Neural progenitor cell (in vitro differentiated cells): Measurements from ENCODE around the gene UNK. TPM values are rescaled to one million over a fixed set of nuclear protein-coding genes. Genes with fewer than 3 reads are reported as not detected.

Experiments used
- DNase-seq: peaks from one replicate; pipeline ENCODE4 v3.0.0-alpha.2; 2016; ENCODE audit warnings: low spot score
- H2AFZ ChIP-seq: fragments of 200-600 bp; sonication (generic); replicated peaks from 2 replicates; pipeline ENCODE4 v1.6.1; 2016; ENCODE audit warnings: antibody characterized with exemption
- H3F3A ChIP-seq: fragments of 200-600 bp; sonication (generic); 2 replicates; pipeline ENCODE4 v1.6.1; 2016; ENCODE audit warnings: antibody characterized with exemption, low read depth
- H3K27ac ChIP-seq: fragments of 200-600 bp; sonication (generic); 2 replicates; pipeline ENCODE4 v1.5.1; 2016; ENCODE audit warnings: mild to moderate bottlenecking
- H3K27me3 ChIP-seq: fragments of 200-600 bp; sonication (generic); 2 replicates; pipeline ENCODE4 v1.6.1; 2016; ENCODE audit warnings: mild to moderate bottlenecking, moderate library complexity
- H3K36me3 ChIP-seq: fragments of 200-600 bp; sonication (generic); 2 replicates; pipeline ENCODE4 v1.5.1; 2016
- H3K4me1 ChIP-seq: fragments of 200-600 bp; sonication (generic); 2 replicates; pipeline ENCODE4 v1.6.1; 2016; ENCODE audit warnings: mixed run types
- H3K4me2 ChIP-seq: fragments of 200-600 bp; sonication (generic); 2 replicates; pipeline ENCODE4 v1.6.1; 2016
- H3K4me3 ChIP-seq: fragments of 200-600 bp; sonication (generic); 2 replicates; pipeline ENCODE4 v1.5.1; 2016
- H3K79me2 ChIP-seq: fragments of 200-600 bp; sonication (generic); 2 replicates; pipeline ENCODE4 v1.6.1; 2016; ENCODE audit warnings: low read depth
- H3K9ac ChIP-seq: fragments of 200-600 bp; sonication (generic); 2 replicates; pipeline ENCODE4 v1.6.1; 2016
- H3K9me3 ChIP-seq: fragments of 200-600 bp; sonication (generic); 2 replicates; pipeline ENCODE4 v1.5.1; 2016; ENCODE audit warnings: low read depth
- H4K20me1 ChIP-seq: fragments of 200-600 bp; sonication (generic); 2 replicates; pipeline ENCODE4 v1.6.1; 2016; ENCODE audit warnings: low read depth
- H3K27ac Mint-ChIP-seq: 3 replicates; pipeline ENCODE4 v1.8.0; 2021; ENCODE audit warnings: mixed read lengths
- H3K27me3 Mint-ChIP-seq: 2 replicates; pipeline ENCODE4 v1.8.0; 2022; ENCODE audit warnings: low read depth, mild to moderate bottlenecking, inconsistent platforms, moderate library complexity, mixed read lengths; ENCODE audit not compliant: insufficient read depth
- H3K36me3 Mint-ChIP-seq: 3 replicates; pipeline ENCODE4 v1.8.0; 2021; ENCODE audit warnings: mixed read lengths
- H3K4me1 Mint-ChIP-seq: 3 replicates; pipeline ENCODE4 v1.8.0; 2021; ENCODE audit warnings: mixed read lengths
- H3K4me3 Mint-ChIP-seq: 3 replicates; pipeline ENCODE4 v1.8.0; 2021; ENCODE audit warnings: mild to moderate bottlenecking, moderate library complexity, mixed read lengths
- H3K9me3 Mint-ChIP-seq: 3 replicates; pipeline ENCODE4 v1.8.0; 2020; ENCODE audit warnings: mixed read lengths
- EZH2 ChIP-seq: fragments of 200-600 bp; sonication (generic); IDR thresholded peaks from 2 replicates; pipeline ENCODE4 v1.6.1; 2017; ENCODE audit warnings: antibody characterized with exemption, mild to moderate bottlenecking, moderate library complexity
- EZH2phosphoT487 ChIP-seq: fragments of 200-600 bp; sonication (generic); IDR thresholded peaks from 2 replicates; pipeline ENCODE4 v1.6.1; 2017; ENCODE audit warnings: antibody characterized with exemption
- total RNA-seq: library from RNA; depleted of rRNA; stranded (reverse); fragments of >200 nt; gene quantifications from 2 replicates; pipeline ENCODE4 v1.2.3, GENCODE V29; 2015; ENCODE audit warnings: low replicate concordance
- TF ChIP-seq, protein P1 (sequence below): fragments of 200-600 bp; sonication (generic); IDR thresholded peaks from 2 replicates; pipeline ENCODE4 v1.5.1; 2017; ENCODE audit warnings: antibody characterized with exemption, mild to moderate bottlenecking

UNK gene
- total RNA-seq, 1 donor from 2014 or later = 38.5 TPM

DNA sequence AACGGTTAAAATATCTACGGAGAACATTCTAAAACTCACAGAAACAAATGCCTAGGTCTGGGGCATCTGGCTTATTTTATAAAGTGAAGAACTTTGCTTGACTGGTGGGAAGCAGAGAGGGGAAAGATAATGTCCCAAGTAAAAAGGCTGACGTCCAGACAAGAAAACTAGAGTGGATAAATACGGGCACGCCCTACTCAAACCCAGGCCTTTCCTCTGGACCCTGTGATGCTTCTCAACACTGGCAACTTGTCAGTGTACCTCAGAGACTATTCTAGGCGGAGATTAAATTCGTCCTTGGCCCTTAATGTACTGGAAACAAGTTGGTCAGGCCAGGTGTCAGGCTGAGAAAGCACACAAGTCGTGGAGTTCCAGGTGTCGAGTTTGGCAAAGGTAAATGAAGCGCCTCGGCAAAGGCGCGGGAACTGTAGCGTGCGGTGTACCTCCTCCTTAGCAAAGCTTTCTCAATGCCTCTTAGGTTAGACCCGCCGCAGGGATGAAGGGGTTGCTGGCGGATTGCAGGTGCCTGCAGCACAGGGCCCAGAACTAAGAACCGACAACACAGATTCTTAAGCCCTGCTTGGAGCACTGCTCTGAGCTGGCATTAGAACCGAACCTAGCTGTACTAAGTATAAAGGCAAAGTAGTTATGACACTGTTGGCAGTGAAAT lies 668 bp upstream of the UNK start:
- peaks cover 26% of the 10 kb centered on the region for H3K4me1 ChIP-seq
- Mint-ChIP-seq H3K4me1 (peaks cover 40% of the 10 kb centered on the region), H3K27ac (peak overlapping the region; percentile 96), H3K36me3 (peaks cover 12% of the 10 kb centered on the region), H3K27me3 (peaks cover 6% of the 10 kb centered on the region), H3K4me3 (peak overlapping the region; percentile 91), H3K9me3 (peaks cover 2% of the 10 kb centered on the region)
- peak overlapping the region; percentile 81 for H3K4me2 ChIP-seq
- no peaks in the 10 kb centered on the region for H3K9me3 ChIP-seq
- peaks cover 6% of the 10 kb centered on the region for H4K20me1 ChIP-seq
- H3F3A ChIP-seq = peaks cover 43% of the 10 kb centered on the region
- H3K27me3 ChIP-seq = no peaks in the 10 kb centered on the region
- peak overlapping the region; percentile 68 for H3K4me3 ChIP-seq
- peak overlapping the region; percentile 38 for H3K9ac ChIP-seq
- H3K79me2 ChIP-seq = peaks cover 48% of the 10 kb centered on the region
- DNase-seq = peak; percentile 55
- no peak for TF ChIP-seq EZH2phosphoT487
- TF ChIP-seq, protein P1, sequence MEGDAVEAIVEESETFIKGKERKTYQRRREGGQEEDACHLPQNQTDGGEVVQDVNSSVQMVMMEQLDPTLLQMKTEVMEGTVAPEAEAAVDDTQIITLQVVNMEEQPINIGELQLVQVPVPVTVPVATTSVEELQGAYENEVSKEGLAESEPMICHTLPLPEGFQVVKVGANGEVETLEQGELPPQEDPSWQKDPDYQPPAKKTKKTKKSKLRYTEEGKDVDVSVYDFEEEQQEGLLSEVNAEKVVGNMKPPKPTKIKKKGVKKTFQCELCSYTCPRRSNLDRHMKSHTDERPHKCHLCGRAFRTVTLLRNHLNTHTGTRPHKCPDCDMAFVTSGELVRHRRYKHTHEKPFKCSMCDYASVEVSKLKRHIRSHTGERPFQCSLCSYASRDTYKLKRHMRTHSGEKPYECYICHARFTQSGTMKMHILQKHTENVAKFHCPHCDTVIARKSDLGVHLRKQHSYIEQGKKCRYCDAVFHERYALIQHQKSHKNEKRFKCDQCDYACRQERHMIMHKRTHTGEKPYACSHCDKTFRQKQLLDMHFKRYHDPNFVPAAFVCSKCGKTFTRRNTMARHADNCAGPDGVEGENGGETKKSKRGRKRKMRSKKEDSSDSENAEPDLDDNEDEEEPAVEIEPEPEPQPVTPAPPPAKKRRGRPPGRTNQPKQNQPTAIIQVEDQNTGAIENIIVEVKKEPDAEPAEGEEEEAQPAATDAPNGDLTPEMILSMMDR = no peak
- no peak for TF ChIP-seq EZH2
- H3K36me3 ChIP-seq = no peaks in the 10 kb centered on the region
- peak overlapping the region; percentile 61 for H3K27ac ChIP-seq
- peak overlapping the region; percentile 22 for H2AFZ ChIP-seq

DNA sequence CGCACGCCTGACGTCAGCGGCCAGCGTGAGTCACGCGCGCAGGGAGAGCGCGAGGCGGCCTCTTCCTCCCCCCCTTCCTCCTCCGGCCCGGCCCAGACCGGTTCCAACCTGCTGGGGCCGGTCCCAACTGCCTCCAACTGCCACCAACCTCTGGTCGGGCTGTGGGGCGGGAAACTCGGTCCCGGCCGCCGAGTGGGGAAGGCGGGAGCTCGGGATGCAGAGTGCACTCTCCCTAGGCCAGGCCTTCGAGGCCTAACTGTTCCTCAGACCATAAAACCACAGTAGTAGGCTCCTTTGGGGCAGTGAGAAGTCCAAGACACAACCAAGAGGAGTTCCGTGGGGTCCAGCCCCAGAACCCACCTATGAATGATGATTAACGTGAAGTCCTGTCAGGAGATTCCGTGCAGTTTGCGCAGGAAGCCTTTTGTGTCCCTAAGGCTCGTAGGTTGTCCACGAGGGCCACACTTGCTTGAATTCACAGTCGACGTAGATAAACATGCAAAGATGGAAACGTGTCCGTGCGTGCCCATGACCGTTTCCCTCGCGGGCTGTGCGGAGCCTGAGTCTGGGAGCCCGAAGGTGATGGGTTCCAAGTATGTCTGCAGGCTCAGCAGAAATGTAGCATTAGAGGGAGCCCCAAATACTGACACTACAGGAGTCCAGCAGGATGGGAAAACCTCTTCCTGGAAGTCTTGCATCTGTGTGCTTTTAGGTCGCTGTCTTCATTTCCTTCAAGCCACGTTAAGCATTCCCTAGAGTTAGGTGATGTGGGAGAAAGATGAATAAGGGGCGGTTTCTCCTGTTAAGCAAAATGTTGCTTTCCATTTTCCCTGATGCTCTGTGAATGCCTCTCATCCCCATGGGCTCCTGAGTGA lies 647 bp downstream of the UNK start:
- Mint-ChIP-seq H3K9me3 (no peaks in the 10 kb centered on the region), H3K27ac (peak overlapping the region; percentile 100), H3K36me3 (peaks cover 10% of the 10 kb centered on the region), H3K27me3 (peaks cover 3% of the 10 kb centered on the region), H3K4me1 (peaks cover 33% of the 10 kb centered on the region), H3K4me3 (peak overlapping the region; percentile 91)
- Histone ChIP-seq H3K4me1 (peaks cover 23% of the 10 kb centered on the region), H3K9me3 (no peaks in the 10 kb centered on the region), H2AFZ (peak overlapping the region; percentile 38), H3K36me3 (no peaks in the 10 kb centered on the region), H3F3A (peaks cover 35% of the 10 kb centered on the region), H3K79me2 (peaks cover 54% of the 10 kb centered on the region), H3K9ac (peak overlapping the region; percentile 99), H3K4me2 (peak overlapping the region; percentile 93), H3K27ac (peak overlapping the region; percentile 100), H3K27me3 (no peaks in the 10 kb centered on the region), H3K4me3 (peak overlapping the region; percentile 68), H4K20me1 (peaks cover 6% of the 10 kb centered on the region)
- TF ChIP-seq EZH2phosphoT487 = no peak
- no peak for TF ChIP-seq EZH2
- TF ChIP-seq, protein P1 = no peak
- DNase-seq = peak; percentile 93

DNA sequence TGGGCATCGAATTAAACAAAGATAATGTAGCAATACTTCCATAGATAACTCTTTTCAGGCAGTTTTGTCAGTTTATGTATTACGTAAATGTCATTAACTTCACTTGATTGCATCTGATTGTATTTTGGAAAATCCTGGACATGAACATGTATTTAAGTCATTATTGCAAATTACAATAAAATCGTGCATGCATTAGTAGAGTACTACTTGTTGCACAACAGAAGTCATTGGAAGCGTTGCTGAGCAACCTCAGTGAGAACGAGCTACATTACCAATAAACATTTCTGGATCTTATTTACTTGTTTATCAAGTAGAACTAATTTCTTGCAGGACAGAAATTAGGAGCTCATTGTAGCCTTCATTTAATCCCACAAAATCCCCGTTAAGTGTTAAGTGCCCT lies 6.6 kb downstream of the UNK start:
- Histone ChIP-seq H3K36me3 (no peaks in the 10 kb centered on the region), H3F3A (no peaks in the 10 kb centered on the region), H4K20me1 (peaks cover 57% of the 10 kb centered on the region), H3K4me2 (no peak overlapping the region), H3K27ac (no peak overlapping the region), H3K4me3 (no peak overlapping the region), H3K4me1 (peaks cover 8% of the 10 kb centered on the region), H3K79me2 (peaks cover 100% of the 10 kb centered on the region), H3K9me3 (no peaks in the 10 kb centered on the region), H3K27me3 (no peaks in the 10 kb centered on the region), H3K9ac (no peak overlapping the region), H2AFZ (no peak overlapping the region)
- Mint-ChIP-seq H3K27ac (no peak overlapping the region), H3K4me3 (no peak overlapping the region), H3K4me1 (peaks cover 14% of the 10 kb centered on the region), H3K36me3 (peaks cover 26% of the 10 kb centered on the region), H3K9me3 (no peaks in the 10 kb centered on the region), H3K27me3 (no peaks in the 10 kb centered on the region)
- TF ChIP-seq, protein P1 = no peak
- TF ChIP-seq EZH2 = no peak
- no peak for DNase-seq
